MM.1S (cell line): ENCODE results near the gene APBA1.
A peak's percentile ranks its signal among the peaks of the same experiment; 100 is the strongest.

Source experiments
- DNase-seq: peaks from one replicate; pipeline ENCODE4 v3.0.0-alpha.2; 2015
- H2AFZ ChIP-seq: fragments of 300-600 bp; sonication (generic); 2 replicates; pipeline ENCODE4 v1.6.0; 2016; ENCODE audit warnings: antibody characterized with exemption, low read length
- H3F3A ChIP-seq: fragments of 300-600 bp; sonication (generic); 2 replicates; pipeline ENCODE4 v1.6.1; 2016; ENCODE audit warnings: mild to moderate bottlenecking, antibody characterized with exemption, low read length, moderate library complexity, mixed read lengths; ENCODE audit not compliant: insufficient read depth
- H3K27ac ChIP-seq: fragments of 300-600 bp; sonication (generic); 2 replicates; pipeline ENCODE4 v1.5.1; 2016; ENCODE audit warnings: mild to moderate bottlenecking, low read length
- H3K27me3 ChIP-seq: fragments of 300-600 bp; sonication (generic); replicated peaks from 2 replicates; pipeline ENCODE4 v1.6.0; 2016; ENCODE audit warnings: low read length; ENCODE audit not compliant: insufficient read depth
- H3K36me3 ChIP-seq: fragments of 300-600 bp; sonication (generic); replicated peaks from 2 replicates; pipeline ENCODE4 v1.6.1; 2016; ENCODE audit warnings: mild to moderate bottlenecking, low read length, mixed read lengths; ENCODE audit not compliant: insufficient read depth
- H3K4me1 ChIP-seq: fragments of 300-600 bp; sonication (generic); 2 replicates; pipeline ENCODE4 v1.6.1; 2016; ENCODE audit warnings: low read length, mixed read lengths
- H3K4me2 ChIP-seq: fragments of 300-600 bp; sonication (generic); 2 replicates; pipeline ENCODE4 v1.6.0; 2016; ENCODE audit warnings: low read depth, low read length
- H3K4me3 ChIP-seq: fragments of 300-600 bp; sonication (generic); 2 replicates; pipeline ENCODE4 v1.5.1; 2016; ENCODE audit warnings: low read length, mixed read lengths
- H3K79me2 ChIP-seq: fragments of 300-600 bp; sonication (generic); 2 replicates; pipeline ENCODE4 v1.6.1; 2016; ENCODE audit warnings: mixed run types, low read length, mixed read lengths
- H3K9ac ChIP-seq: fragments of 300-600 bp; sonication (generic); 2 replicates; pipeline ENCODE4 v1.6.1; 2016; ENCODE audit warnings: low read length, mixed read lengths
- H3K9me2 ChIP-seq: fragments of 300-600 bp; sonication (generic); replicated peaks from 2 replicates; pipeline ENCODE4 v1.6.1; 2016; ENCODE audit warnings: mild to moderate bottlenecking, low read length, mixed read lengths; ENCODE audit not compliant: insufficient read depth
- H3K9me3 ChIP-seq: fragments of 300-600 bp; sonication (generic); replicated peaks from 2 replicates; pipeline ENCODE4 v1.6.1; 2016; ENCODE audit warnings: mild to moderate bottlenecking, low read length, mixed read lengths; ENCODE audit not compliant: insufficient read depth
- H4K20me1 ChIP-seq: fragments of 300-600 bp; sonication (generic); 2 replicates; pipeline ENCODE4 v1.6.1; 2016; ENCODE audit warnings: mild to moderate bottlenecking, low read length, moderate library complexity, mixed read lengths; ENCODE audit not compliant: insufficient read depth
- EZH2 ChIP-seq: fragments of 300-600 bp; sonication (generic); optimal IDR thresholded peaks from 2 replicates; pipeline ENCODE3; 2017; ENCODE audit warnings: low read depth, mild to moderate bottlenecking, antibody characterized with exemption, low read length, mixed read lengths
- EZH2phosphoT487 ChIP-seq: fragments of 300-600 bp; sonication (generic); IDR thresholded peaks from 2 replicates; pipeline ENCODE4 v1.6.1; 2018; ENCODE audit warnings: antibody characterized with exemption, low read length
- TF ChIP-seq, protein P1 (sequence below): fragments of 300-600 bp; sonication (generic); IDR thresholded peaks from 2 replicates; pipeline ENCODE4 v1.5.1; 2016; ENCODE audit warnings: antibody characterized with exemption, low read length, mixed read lengths

APBA1 gene

DNA sequence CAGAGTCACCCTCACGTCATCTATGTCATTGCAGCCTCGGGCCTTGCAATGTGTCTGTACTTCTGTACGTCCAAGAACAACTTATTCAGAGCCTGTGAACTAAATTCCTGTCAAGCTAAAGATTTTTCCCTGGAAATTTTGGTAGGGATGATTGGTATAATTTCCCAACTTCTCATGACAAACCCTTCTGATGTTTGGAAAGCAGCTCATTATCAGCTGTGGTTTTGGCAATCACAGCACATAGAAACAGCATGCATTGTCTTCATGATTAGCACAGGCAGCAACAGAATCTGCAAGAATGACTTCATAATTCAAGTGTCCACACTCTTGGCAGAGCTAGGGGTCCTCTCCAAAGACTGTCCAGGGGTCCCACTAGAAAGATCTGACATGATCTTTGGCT is 49.5 kb downstream of the APBA1 start:
- Histone ChIP-seq H3K4me2 (no peak overlapping the region), H3K27ac (no peak overlapping the region), H3K36me3 (no peaks in the 10 kb centered on the region), H3K27me3 (no peaks in the 10 kb centered on the region), H3K4me1 (peaks cover 10% of the 10 kb centered on the region; the same call in 1 of the 2 replicates), H3K9ac (no peak overlapping the region), H4K20me1 (no peaks in the 10 kb centered on the region), H3F3A (no peaks in the 10 kb centered on the region), H3K9me2 (no peaks in the 10 kb centered on the region), H2AFZ (no peak overlapping the region), H3K4me3 (no peak overlapping the region), H3K79me2 (no peaks in the 10 kb centered on the region), H3K9me3 (no peaks in the 10 kb centered on the region)
- no peak for DNase-seq
- no peak for TF ChIP-seq EZH2
- TF ChIP-seq, protein P1, sequence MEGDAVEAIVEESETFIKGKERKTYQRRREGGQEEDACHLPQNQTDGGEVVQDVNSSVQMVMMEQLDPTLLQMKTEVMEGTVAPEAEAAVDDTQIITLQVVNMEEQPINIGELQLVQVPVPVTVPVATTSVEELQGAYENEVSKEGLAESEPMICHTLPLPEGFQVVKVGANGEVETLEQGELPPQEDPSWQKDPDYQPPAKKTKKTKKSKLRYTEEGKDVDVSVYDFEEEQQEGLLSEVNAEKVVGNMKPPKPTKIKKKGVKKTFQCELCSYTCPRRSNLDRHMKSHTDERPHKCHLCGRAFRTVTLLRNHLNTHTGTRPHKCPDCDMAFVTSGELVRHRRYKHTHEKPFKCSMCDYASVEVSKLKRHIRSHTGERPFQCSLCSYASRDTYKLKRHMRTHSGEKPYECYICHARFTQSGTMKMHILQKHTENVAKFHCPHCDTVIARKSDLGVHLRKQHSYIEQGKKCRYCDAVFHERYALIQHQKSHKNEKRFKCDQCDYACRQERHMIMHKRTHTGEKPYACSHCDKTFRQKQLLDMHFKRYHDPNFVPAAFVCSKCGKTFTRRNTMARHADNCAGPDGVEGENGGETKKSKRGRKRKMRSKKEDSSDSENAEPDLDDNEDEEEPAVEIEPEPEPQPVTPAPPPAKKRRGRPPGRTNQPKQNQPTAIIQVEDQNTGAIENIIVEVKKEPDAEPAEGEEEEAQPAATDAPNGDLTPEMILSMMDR = no peak

DNA sequence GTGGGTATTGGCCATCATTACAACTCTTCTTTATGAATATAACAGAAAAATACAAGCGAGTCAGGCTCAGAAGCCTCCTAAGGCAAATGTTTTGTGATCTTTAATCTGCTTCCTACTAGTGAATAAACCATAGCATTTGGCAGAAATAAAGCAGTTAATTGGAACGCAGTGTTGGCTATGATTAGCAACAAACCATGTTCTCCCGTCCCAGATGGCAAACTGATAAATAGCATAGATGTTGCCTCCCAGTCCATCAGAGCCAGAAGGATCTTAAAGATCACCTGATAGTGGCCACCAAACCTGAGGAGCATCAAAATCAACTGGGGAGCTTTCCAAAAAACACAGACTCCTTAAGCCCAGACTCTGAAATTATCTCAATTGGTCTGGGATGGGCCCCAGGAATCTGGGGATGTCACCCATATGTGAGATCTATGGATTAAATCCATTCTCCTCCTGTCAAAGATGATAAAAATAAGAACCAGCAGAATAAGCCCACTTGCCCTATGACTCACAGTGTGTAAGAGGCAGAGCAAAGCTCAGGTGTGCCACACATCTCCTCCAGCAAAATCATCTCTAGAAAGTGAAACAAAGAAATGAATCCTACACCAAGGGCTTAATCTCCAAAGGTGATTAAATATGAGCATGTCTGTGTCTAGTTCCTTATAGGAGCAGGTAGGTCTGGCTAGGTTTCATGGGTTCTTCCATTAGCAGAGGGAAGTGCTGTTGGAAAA is 50.3 kb downstream of the APBA1 start:
- no peak overlapping the region for H3K4me3 ChIP-seq

DNA sequence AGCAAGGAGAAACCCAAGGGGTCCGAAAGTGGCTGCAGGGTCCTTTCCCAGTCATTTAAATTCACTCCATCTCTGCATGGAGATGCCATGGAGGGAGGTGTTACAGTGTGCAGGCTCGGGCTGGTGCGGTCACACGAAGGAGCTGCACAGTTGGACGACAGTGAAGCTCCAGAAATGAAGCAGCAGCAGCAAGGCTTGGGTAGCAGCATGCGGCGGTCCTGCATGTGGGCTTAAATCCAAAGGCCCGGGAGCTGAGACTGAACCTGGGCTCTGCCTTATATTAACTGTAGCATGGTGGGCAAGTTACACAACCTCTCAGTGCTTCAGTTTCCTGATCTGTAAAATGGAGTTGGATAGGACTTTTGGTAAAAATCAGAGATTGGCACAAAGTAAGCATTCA is 51.4 kb downstream of the APBA1 start:
- no peaks in the 10 kb centered on the region for H3K79me2 ChIP-seq
- no peaks in the 10 kb centered on the region for H3K9me3 ChIP-seq
- H4K20me1 ChIP-seq = no peaks in the 10 kb centered on the region
- H3K4me2 ChIP-seq = no peak overlapping the region
- peaks cover 10% of the 10 kb centered on the region; the same call in 1 of the 2 replicates for H3K4me1 ChIP-seq
- no peak overlapping the region for H3K27ac ChIP-seq
- H3K9ac ChIP-seq = no peak overlapping the region
- TF ChIP-seq EZH2 = no peak
- TF ChIP-seq EZH2phosphoT487 = no peak
- TF ChIP-seq, protein P1 = no peak
- no peaks in the 10 kb centered on the region for H3K9me2 ChIP-seq
- H3K4me3 ChIP-seq = no peak overlapping the region
- H2AFZ ChIP-seq = no peak overlapping the region
- H3K36me3 ChIP-seq = no peaks in the 10 kb centered on the region
- H3K27me3 ChIP-seq = no peaks in the 10 kb centered on the region
- DNase-seq = no peak
- no peaks in the 10 kb centered on the region for H3F3A ChIP-seq

More for the DNA sequence above, 50.3 kb downstream of the APBA1 start:
- Histone ChIP-seq H2AFZ (no peak overlapping the region), H3K9me2 (no peaks in the 10 kb centered on the region), H3F3A (no peaks in the 10 kb centered on the region), H3K27ac (no peak overlapping the region), H3K9ac (no peak overlapping the region), H3K36me3 (no peaks in the 10 kb centered on the region), H3K79me2 (no peaks in the 10 kb centered on the region), H3K4me1 (peaks cover 10% of the 10 kb centered on the region; the same call in 1 of the 2 replicates), H3K4me2 (no peak overlapping the region), H4K20me1 (no peaks in the 10 kb centered on the region), H3K9me3 (no peaks in the 10 kb centered on the region), H3K27me3 (no peaks in the 10 kb centered on the region)
- DNase-seq = peak; percentile 44
- TF ChIP-seq EZH2phosphoT487 (no peak), EZH2 (no peak)
- TF ChIP-seq, protein P1 = no peak
